Upper lobe of right lung (tissue), 1 donor: Measurements from ENCODE around the gene ZNF433. TPM values are rescaled to one million over a fixed set of nuclear protein-coding genes. Genes with fewer than 3 reads are reported as not detected.
A peak's percentile ranks its signal among the peaks of the same experiment; 100 is the strongest.

ENCODE experiments used
- ATAC-seq: fragments of 200-7000 bp; cut with Tn5 transposase; one replicate; pipeline ENCODE4 v1.9.1; 2020; ENCODE audit warnings: mild to moderate bottlenecking, moderate library complexity
- DNase-seq: peaks from one replicate; pipeline ENCODE4 v3.0.0-alpha.2; 2020
- H3K27ac ChIP-seq: fragments of 200-600 bp; one replicate; pipeline ENCODE4 v1.8.0; 2022
- H3K27me3 ChIP-seq: fragments of 200-600 bp; one replicate; pipeline ENCODE4 v1.8.0; 2022; ENCODE audit warnings: mild to moderate bottlenecking
- H3K36me3 ChIP-seq: fragments of 200-600 bp; one replicate; pipeline ENCODE4 v1.8.0; 2022
- H3K4me1 ChIP-seq: fragments of 200-600 bp; one replicate; pipeline ENCODE4 v1.8.0; 2022
- H3K4me3 ChIP-seq: fragments of 200-600 bp; one replicate; pipeline ENCODE4 v1.8.0; 2022; ENCODE audit warnings: mild to moderate bottlenecking
- H3K9me3 ChIP-seq: fragments of 200-600 bp; one replicate; pipeline ENCODE4 v1.8.0; 2022
- CTCF ChIP-seq: fragments of 200-600 bp; IDR thresholded peaks from one replicate; pipeline ENCODE4 v1.8.0; 2022; ENCODE audit warnings: antibody characterized with exemption
- intact Hi-C: fragments of 100-400 bp; cut with DNase I; formaldehyde crosslinking; loops from one replicate; pipeline ENCODE4 v1.11.0; 2022
- total RNA-seq: library from RNA; stranded (reverse); fragmentation: NEBNext Ultra II Directional; extraction: Animal tissue kit (Norgen Biotek cat#: 25700); gene quantifications from one replicate; pipeline ENCODE4 v1.2.1, GENCODE V29; 2021
- donor health status: DM: no; HTN: yes; CAD: no; lungs with severe emphysema.

ZNF433 gene
- total RNA-seq, 1 donor from 2014 or later, result 5.1 TPM

GRCh38 chr19:11971041-11971440 lies 64.4 kb downstream of the ZNF433 start:
- Histone ChIP-seq H3K27ac (no peak overlapping the region), H3K4me1 (no peaks in the 10 kb centered on the region), H3K36me3 (no peaks in the 10 kb centered on the region), H3K27me3 (no peaks in the 10 kb centered on the region), H3K9me3 (no peaks in the 10 kb centered on the region), H3K4me3 (no peak overlapping the region)
- DNase-seq, result no peak
- TF ChIP-seq CTCF, result no peak
- intact Hi-C loops, result no loop called here
- peak; percentile 82 for ATAC-seq

GRCh38 chr19:11970174-11970573 lies 65.3 kb downstream of the ZNF433 start:
- Histone ChIP-seq H3K27ac (no peak overlapping the region), H3K4me3 (no peak overlapping the region), H3K27me3 (no peaks in the 10 kb centered on the region), H3K4me1 (peaks cover 5% of the 10 kb centered on the region), H3K9me3 (no peaks in the 10 kb centered on the region), H3K36me3 (no peaks in the 10 kb centered on the region)
- DNase-seq, result no peak
- no peak for TF ChIP-seq CTCF
- intact Hi-C loops, result no loop called here
- ATAC-seq, result no peak

- Histone ChIP-seq H3K4me3 (peak within 1 kb of the TSS; percentile 93), H3K9me3 (no peaks in the 10 kb centered on the region), H3K36me3 (no peaks in the 10 kb centered on the region), H3K4me1 (peaks cover 17% of the 10 kb centered on the region), H3K27me3 (no peaks in the 10 kb centered on the region), H3K27ac (peak within 1 kb of the TSS; percentile 99)
- no peak for TF ChIP-seq CTCF
- DNase-seq, result peak; percentile 97
- peak; percentile 99 for ATAC-seq
- intact Hi-C loops, result no loop called here
These were observed 70.4 kb downstream of the ZNF433 start, which contains the start of gene ZNF763 for GRCh38 chr19:11964858-11965645. ZNF763 (plus strand) TSS chr19:11965040; CDS start chr19:11965209, 169 bp downstream.

Other genes starting within 250 kb of the ZNF433 start
- gene ZNF491, start 237.2 kb downstream of the ZNF433 start, total RNA-seq, result 1.9 TPM
- 12.4 TPM for gene ZNF440, start 221.4 kb downstream of the ZNF433 start, total RNA-seq
- 9.4 TPM for gene ZNF439, start 187.0 kb downstream of the ZNF433 start, total RNA-seq
- 12.2 TPM for gene ZNF69, start 147.9 kb downstream of the ZNF433 start, total RNA-seq
- 10.9 TPM for gene ZNF700, start 110.6 kb downstream of the ZNF433 start, total RNA-seq
- 5.2 TPM for gene ZNF763, start 70.6 kb downstream of the ZNF433 start, total RNA-seq
- not detected for gene ZNF878, start 17.3 kb upstream of the ZNF433 start, total RNA-seq
- gene ZNF844, start 29.1 kb upstream of the ZNF433 start, total RNA-seq, result 12.0 TPM
- 3.3 TPM for gene ZNF20, start 104.7 kb upstream of the ZNF433 start, total RNA-seq
- 8.5 TPM for gene ZNF625, start 121.1 kb upstream of the ZNF433 start, total RNA-seq
- gene ZNF136, start 127.4 kb upstream of the ZNF433 start, total RNA-seq, result 14.4 TPM